Measurements from ENCODE around the gene TMEM240.
A peak's percentile ranks its signal among the peaks of the same experiment; 100 is the strongest.
"Not testable (repeated sequence)": the region's sequence is repeated elsewhere in the genome, so short reads cannot be mapped to it uniquely, and the experiment has no call there.

TMEM240 gene

DNA sequence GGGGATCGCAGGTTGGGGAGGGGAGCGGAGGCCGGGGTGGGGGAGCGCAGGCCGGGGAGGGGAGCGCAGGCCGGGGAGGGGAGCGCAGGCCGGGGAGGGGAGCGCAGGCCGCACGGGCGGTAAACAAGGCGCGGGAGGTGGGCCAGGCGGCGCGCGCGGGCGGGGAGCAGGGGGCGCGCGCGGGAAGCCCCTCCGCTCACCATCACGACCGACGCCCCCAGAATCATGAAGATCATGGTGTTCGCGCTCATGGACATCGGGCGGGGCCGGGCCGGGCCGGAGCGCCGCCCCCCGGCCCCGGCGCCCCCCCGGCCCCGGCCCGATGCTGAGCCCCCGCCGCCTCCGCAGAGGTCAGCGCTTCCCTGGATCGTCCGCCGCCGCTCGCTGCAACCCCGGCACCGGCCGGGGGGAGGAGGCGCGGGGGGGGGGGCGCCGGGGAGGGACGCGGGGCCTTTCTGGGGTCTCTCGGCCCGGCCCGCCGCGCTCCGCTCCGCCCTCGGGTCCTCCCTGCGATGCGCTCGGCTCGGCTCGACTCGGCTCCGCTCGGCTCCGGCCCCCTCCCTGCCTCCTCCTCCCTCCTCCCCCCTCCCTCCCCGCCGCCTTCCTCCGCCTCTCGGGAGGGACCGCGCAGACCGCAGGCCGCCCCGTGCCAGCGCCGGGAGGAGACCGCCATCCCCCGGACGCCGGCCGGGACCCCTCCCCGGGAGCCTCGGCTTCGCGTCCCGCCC is at the start of gene TMEM240:
TSS of gene TMEM240 (minus strand) at position 535 of the 728 bp plus-strand sequence. CDS start at position 257, 278 bp downstream.
- DNase-seq: peak; percentile 91

DNA sequence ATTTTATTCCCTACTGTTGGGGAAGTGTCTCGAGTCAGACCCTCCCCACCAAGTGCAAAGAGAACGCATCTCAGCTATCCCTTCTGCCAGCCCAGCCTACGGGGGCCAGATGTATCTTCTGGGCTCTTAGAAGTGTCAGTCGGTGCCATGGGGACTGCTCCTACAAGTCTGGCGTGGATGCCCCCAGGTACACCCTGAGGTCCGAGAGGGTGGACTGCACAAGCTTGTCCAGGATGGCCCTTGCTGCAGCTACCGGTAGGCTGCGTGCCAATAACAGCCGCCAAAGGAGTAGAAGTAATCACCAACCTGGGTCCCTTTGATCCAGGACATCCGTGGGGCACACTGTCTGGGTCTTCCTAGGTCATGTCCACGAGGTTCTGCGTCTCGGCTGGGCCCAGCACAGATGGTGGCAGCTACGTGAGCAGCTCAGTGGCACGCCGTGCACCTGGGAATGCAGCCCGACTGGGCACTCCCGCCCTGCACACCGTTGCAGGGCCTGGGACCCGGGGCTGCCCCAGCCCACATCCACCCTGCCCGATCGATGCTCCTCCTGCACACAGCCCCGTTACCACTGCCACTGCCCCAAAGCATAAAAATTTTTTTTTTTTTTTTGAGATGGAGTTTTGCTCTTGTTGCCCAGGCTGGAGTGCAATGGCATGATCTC is 43.1 kb upstream of the TMEM240 start:
- no peak for DNase-seq

DNA sequence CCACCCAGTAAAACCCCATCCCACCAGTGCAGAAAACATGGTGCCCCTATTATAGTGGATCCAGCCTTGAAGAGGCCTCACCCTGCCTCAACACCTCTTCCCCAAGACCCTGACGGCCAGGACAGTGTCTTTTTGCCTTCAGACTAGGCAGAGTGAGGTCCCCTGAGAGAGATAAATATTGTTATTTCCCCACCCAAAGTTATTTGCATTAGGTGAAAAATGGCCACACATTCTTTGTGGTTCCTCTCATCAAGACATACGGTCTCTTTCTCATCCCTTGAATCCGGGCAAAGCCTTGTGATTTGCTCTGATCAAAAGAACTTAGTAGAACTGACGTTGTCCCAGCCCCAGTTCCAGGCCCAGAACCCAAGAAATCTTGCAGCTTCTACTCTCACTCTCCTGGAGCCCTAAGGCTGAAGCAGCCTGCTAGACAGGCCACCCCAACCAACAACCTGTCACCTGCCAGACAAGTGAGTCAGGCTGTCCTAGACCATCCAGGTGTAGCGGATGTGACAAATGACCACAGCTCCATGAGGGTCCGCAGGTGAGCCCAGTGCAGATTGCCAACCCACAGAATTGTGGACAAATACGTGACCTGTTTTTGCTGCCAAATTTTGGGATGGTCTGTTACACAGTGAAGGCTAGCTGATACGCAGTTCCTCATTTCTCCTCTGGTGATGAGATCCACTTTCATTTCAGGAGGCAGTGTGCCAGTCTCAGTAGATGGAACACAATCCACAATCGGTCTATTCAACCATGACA is 42.3 kb upstream of the TMEM240 start:
- DNase-seq: no peak

GRCh38 chr1:1578371-1578940 is 38.0 kb upstream of the TMEM240 start:
- DNase-seq: no peak

GRCh38 chr1:1577367-1578011 is 37.1 kb upstream of the TMEM240 start:
- DNase-seq: no peak

- peak; percentile 94 for DNase-seq
These were observed 34.5 kb upstream of the TMEM240 start, which contains the start of gene SSU72 for GRCh38 chr1:1574721-1575537. SSU72 (minus strand) TSS chr1:1574863; CDS start chr1:1574557, 306 bp downstream.

GRCh38 chr1:1573843-1574720 is 33.7 kb upstream of the TMEM240 start:
- DNase-seq: peak; percentile 81

DNA sequence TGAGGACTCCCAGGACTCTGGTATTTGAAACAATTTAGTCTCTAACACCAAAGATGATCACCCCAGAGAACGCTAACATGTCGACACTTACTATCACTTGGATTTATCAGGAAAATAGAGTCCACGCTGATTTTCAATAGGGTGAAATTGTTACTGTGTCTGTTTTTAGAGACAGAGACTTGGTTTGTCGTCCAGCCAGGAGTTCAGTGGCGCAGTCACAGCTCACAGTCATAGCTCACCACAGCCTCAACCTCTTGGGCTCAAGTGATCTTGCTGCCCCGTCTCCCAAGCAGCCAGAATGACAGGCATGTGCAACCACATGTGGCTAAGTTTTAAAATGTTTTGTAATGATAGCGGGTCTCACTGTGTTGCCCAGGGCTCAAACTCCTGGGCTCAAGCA is 28.9 kb upstream of the TMEM240 start:
- DNase-seq: no peak

GRCh38 chr1:1567891-1568291 is 27.5 kb upstream of the TMEM240 start:
- DNase-seq: no peak

GRCh38 chr1:1567152-1567875 is 26.9 kb upstream of the TMEM240 start:
- no peak for DNase-seq

- no peak for DNase-seq
These were observed 24.9 kb upstream of the TMEM240 start for GRCh38 chr1:1565340-1565739.

DNA sequence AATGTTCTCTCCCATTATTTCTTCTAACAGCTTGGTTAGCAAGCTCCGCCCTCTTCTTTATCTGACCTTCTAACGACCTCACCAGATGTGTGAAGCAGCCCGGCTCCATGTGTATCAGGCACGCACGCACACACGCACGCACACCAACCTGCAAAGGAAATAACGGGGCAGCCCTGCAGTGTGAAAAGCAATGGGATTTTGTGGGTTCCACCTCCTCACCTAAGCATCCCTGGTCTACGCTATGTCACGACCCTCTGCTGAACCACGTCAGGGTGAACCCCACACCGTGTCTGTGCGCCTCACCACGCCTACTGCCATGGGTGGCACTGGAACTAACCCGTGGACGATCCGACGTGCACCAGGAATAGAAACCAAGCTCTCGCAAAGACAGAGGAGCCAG is 23.8 kb upstream of the TMEM240 start:
- no peak for DNase-seq

DNA sequence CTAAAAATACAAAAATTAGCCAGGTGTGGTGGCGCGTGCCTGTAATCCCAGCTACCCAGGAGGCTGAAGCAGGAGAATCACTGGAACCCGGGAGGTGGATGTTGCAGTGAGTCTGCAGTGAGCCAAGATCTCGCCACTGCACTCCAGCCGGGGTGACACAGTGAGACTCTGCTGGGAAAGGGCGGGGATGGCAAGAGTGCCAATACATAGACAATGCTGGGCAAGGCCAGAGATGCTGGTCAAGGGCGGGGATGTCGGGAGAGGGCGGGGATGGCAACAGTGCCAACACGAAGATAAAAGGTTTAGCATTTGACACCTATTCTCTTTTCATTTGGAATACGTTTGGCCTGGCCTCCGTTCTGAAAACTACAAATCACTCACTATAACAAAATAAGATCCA is 23.3 kb upstream of the TMEM240 start:
- no peak for DNase-seq

- no peak for DNase-seq
These were observed 22.3 kb upstream of the TMEM240 start for GRCh38 chr1:1562556-1563195.

- DNase-seq: no peak
These were observed 21.5 kb upstream of the TMEM240 start for GRCh38 chr1:1561801-1562470.

- no peak for DNase-seq
These were observed 19.8 kb upstream of the TMEM240 start for GRCh38 chr1:1560178-1560577.

DNA sequence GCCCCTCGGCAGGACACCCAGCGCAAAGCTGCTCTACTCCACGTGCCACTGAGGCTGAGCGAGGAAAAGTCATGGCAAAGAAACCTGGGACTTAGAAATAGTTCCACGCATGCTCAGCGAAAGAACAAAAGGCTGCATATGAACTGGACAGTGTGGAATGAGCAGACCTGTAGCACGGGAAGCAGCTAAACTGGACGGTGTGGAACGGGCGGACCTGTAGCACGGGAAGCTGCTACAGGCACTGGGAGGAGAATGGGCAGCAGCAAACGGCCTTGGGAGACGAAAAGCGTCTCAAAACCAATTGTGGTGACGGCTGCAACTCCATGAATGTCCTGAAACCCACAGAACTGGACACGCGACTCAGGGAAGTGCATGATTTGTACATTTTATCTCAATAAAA is 18.6 kb upstream of the TMEM240 start:
- DNase-seq: no peak

DNA sequence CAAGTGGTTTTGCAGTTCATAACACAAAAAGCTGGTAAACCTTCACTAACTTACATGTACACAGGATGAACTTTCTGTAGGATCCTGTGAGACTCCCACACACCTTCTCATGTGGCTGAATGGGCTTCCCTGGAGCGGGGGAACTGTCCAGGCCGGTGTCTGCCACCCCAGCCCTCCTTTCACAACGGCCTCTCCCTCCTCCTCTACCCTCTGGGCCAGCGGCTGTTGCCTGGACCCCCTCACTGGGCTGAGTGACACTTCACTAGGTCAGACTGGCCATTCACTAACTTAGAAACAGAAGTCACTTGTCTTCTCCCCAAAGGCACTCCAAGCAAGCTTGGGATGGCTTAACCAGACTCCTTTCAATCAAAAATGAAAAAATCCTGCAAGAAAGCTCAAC is 18.2 kb upstream of the TMEM240 start:
- no peak for DNase-seq

- not testable (repeated sequence) for DNase-seq
These were observed 17.3 kb upstream of the TMEM240 start for GRCh38 chr1:1557688-1558087.
